AG10803 (cell line): ENCODE results near the gene WDR90.

Experiments
- DNase-seq: peaks from one replicate; pipeline ENCODE4 v3.0.0; 2010; ENCODE audit warnings: low read depth
- H3K4me3 ChIP-seq: 2 replicates; pipeline ENCODE4 v1.5.1; 2011; ENCODE audit warnings: mild to moderate bottlenecking, low read length, control low read depth
- CTCF ChIP-seq: conservative IDR thresholded peaks from 2 replicates; pipeline ENCODE4 v1.5.1; 2011; ENCODE audit warnings: mild to moderate bottlenecking, low read length, control low read depth, inconsistent platforms

The WDR90 gene

GRCh38 chr16:714079-714478, 64.9 kb downstream of the WDR90 start:
- no peak overlapping the region for H3K4me3 ChIP-seq
- TF ChIP-seq CTCF: no peak
- DNase-seq: no peak

- H3K4me3 ChIP-seq: peak within 1 kb of the TSS; percentile 58
- TF ChIP-seq CTCF: no peak
- peak; percentile 82 for DNase-seq
These were observed 65.7 kb downstream of the WDR90 start, which contains the start of gene METRN for GRCh38 chr16:714558-715476. METRN (plus strand) TSS chr16:715118; CDS start chr16:715290, 172 bp downstream.

GRCh38 chr16:715477-716199, 66.5 kb downstream of the WDR90 start:
- no peak for DNase-seq
- no peak for TF ChIP-seq CTCF
- peak overlapping the region; percentile 58 for H3K4me3 ChIP-seq

- peak overlapping the region; percentile 58 for H3K4me3 ChIP-seq
- no peak for TF ChIP-seq CTCF
- peak; percentile 38 for DNase-seq
These were observed 67.0 kb downstream of the WDR90 start for GRCh38 chr16:716200-716568.

GRCh38 chr16:716768-717325, 67.7 kb downstream of the WDR90 start:
- TF ChIP-seq CTCF: no peak
- DNase-seq: no peak
- H3K4me3 ChIP-seq: no peak overlapping the region
